ENCODE data around the gene PCBD2. TPM values are rescaled to one million over a fixed set of nuclear protein-coding genes. Genes with fewer than 3 reads are reported as not detected.
"Not testable (repeated sequence)": the region's sequence is repeated elsewhere in the genome, so short reads cannot be mapped to it uniquely, and the experiment has no call there.

PCBD2 gene
- total RNA-seq, 1 donor from 2014 or later = 10.5 TPM

GRCh38 chr5:134893748-134894505 is 11.0 kb upstream of the PCBD2 start:
- Mint-ChIP-seq H3K4me3 (no peak overlapping the region), H3K27ac (no peak overlapping the region)
- TF ChIP-seq CTCF (conservative IDR thresholded peaks at IDR 0.05) = no peak

DNA sequence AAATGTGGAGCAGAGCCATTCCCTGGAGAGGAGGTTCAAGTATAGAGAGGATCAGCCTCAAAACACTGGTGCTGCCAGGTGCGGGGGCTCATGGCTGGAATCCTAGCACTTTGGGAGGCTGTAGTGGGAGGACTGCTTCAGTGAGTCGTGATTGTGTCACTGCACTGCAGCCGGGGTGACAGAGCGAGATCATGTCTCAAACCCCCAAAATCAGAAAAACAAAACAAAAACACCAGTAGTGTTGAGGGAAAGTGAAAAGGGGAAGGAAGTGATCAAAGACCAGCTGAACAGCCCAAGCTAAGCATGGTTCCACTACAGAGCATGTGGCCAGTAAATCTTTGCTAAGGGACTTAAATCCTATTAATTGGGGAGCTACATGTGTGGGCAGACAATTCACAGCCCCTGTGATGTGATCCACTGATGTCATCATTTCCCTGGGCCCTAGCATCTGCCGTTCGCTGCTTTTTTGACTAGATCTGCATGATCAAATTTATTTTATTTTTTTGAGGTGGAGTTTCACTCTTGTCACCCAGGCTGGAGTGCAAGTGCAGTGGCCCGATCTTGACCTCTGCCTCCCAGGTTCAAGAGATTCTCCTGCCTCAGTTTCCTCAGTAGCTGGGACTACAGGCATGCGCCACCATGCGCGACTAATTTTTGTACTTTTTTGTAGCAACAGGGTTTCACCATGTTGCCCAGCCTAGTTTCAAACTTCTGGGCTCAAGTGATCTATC is 2.7 kb upstream of the PCBD2 start:
- H3K4me1 Mint-ChIP-seq (ENCODE audit: unreplicated experiment) = peaks cover 4% of the 10 kb centered on the region
- H3K4me3 Mint-ChIP-seq = peak overlapping the region; percentile 60
- DNase-seq (ENCODE audit: extremely low spot score, unreplicated experiment) = peak; percentile 51
- no peaks in the 10 kb centered on the region for H3K27me3 Mint-ChIP-seq
- peak overlapping the region; percentile 64 for H3K27ac Mint-ChIP-seq
- H3K36me3 Mint-ChIP-seq = peaks cover 11% of the 10 kb centered on the region
- no peaks in the 10 kb centered on the region for H3K9me3 Mint-ChIP-seq
- no peak for TF ChIP-seq CTCF (conservative IDR thresholded peaks at IDR 0.05)

More at GRCh38 chr5:134893748-134894505, 11.0 kb upstream of the PCBD2 start:
- no peaks in the 10 kb centered on the region for H3K4me1 Mint-ChIP-seq (ENCODE audit: unreplicated experiment)
- H3K27me3 Mint-ChIP-seq = no peaks in the 10 kb centered on the region
- H3K9me3 Mint-ChIP-seq = no peaks in the 10 kb centered on the region
- DNase-seq (ENCODE audit: extremely low spot score, unreplicated experiment) = no peak
- peaks cover 23% of the 10 kb centered on the region for H3K36me3 Mint-ChIP-seq

DNA sequence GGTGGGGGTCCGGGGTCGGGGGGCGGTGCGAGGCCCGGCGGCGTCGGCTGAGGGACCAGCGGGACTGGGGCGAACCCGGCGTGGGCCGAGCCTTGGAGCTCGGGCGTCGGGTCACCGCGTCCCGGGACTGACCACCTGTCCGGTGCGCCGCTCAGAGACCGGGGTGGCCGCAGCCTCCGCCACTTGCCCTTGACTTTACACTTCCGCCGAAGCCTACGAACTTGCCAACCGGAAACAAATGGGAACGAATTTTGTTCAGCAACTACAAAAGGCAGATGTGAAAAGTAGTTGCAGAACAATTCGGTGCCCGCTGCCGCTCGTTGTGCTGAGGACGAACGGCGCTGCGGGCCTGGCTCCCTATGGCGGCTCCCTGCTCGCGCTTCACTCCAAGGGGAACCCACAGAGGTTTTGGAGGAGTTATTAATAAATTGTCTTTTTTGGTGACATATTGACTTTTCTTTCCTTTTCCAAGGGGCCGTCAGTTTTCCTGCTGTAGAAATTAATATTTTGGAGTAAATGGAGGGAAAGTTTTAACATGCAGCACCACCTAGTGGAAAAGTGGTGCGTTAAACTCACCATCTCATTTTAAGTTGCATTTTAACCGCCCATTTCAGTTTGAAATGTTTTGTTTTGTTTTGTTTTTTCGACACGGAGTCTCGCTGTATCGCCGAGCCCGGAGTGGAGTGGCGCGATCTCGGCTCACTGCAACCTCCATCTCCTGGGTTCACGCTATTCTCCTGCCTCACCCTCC is 490 bp downstream of the PCBD2 start:
- Mint-ChIP-seq H3K27ac (peak overlapping the region; percentile 99), H3K9me3 (no peaks in the 10 kb centered on the region), H3K27me3 (no peaks in the 10 kb centered on the region), H3K36me3 (peaks cover 7% of the 10 kb centered on the region), H3K4me3 (peak overlapping the region; percentile 98), H3K4me1 (ENCODE audit: unreplicated experiment) (peaks cover 8% of the 10 kb centered on the region)
- peak; percentile 93 for TF ChIP-seq CTCF (conservative IDR thresholded peaks at IDR 0.05)
- DNase-seq (ENCODE audit: extremely low spot score, unreplicated experiment) = no peak

GRCh38 chr5:134906811-134907210 is 1.9 kb downstream of the PCBD2 start:
- peak overlapping the region; percentile 79 for H3K27ac Mint-ChIP-seq
- H3K27me3 Mint-ChIP-seq = no peaks in the 10 kb centered on the region
- peak; percentile 31 for DNase-seq (ENCODE audit: extremely low spot score, unreplicated experiment)
- H3K4me3 Mint-ChIP-seq = peak overlapping the region; percentile 67
- no peaks in the 10 kb centered on the region for H3K9me3 Mint-ChIP-seq
- peaks cover 11% of the 10 kb centered on the region for H3K36me3 Mint-ChIP-seq
- TF ChIP-seq CTCF (conservative IDR thresholded peaks at IDR 0.05) = no peak
- H3K4me1 Mint-ChIP-seq (ENCODE audit: unreplicated experiment) = peaks cover 13% of the 10 kb centered on the region

DNA sequence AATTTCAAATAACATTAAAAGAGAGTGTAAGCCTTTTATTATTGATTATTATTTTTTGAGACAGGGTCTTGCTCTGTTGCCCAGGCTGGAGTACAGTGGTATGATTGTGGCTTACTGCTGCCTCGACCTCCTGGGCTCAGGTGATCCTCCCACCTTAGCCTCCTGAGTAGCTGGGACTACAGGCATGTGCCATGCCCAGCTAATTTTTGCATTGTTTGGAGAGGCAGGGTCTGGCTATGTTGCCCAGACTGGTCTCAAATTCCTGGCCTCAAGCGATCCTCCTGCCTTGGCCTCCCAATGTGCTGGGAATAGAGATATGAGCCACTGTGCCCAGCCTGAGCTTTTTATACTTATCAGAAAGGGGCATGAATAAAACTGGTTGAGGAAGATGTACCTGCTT is 5.8 kb downstream of the PCBD2 start:
- not testable (repeated sequence) for H3K9me3 Mint-ChIP-seq

More for the DNA sequence above, 5.8 kb downstream of the PCBD2 start:
- not testable (repeated sequence) for H3K27ac Mint-ChIP-seq; H3K27me3 Mint-ChIP-seq; H3K4me1 Mint-ChIP-seq (ENCODE audit: unreplicated experiment); DNase-seq (ENCODE audit: extremely low spot score, unreplicated experiment); H3K4me3 Mint-ChIP-seq; H3K36me3 Mint-ChIP-seq
